HG03095 (cell line): ENCODE results near the gene GPR39.
"Not testable (repeated sequence)": the region's sequence is repeated elsewhere in the genome, so short reads cannot be mapped to it uniquely, and the experiment has no call there.

ENCODE experiments used
- ATAC-seq: cut with Tn5 transposase; IDR thresholded peaks from one replicate; pipeline ENCODE4 v1.9.1; 2021; ENCODE audit warnings: moderate library complexity; ENCODE audit not compliant: unreplicated experiment

The GPR39 gene

GRCh38 chr2:132488491-132488890 lies 71.9 kb downstream of the GPR39 start:
- no peak for ATAC-seq

GRCh38 chr2:132489150-132489549 lies 72.5 kb downstream of the GPR39 start:
- no peak for ATAC-seq

GRCh38 chr2:132495881-132496280 lies 79.3 kb downstream of the GPR39 start:
- no peak for ATAC-seq

GRCh38 chr2:132496555-132496954 lies 80.0 kb downstream of the GPR39 start:
- ATAC-seq, result no peak

GRCh38 chr2:132497591-132497990 lies 81.0 kb downstream of the GPR39 start:
- no peak for ATAC-seq

GRCh38 chr2:132503701-132504100 lies 87.1 kb downstream of the GPR39 start:
- ATAC-seq, result no peak

- no peak for ATAC-seq
Measured at GRCh38 chr2:132515010-132515409, 98.4 kb downstream of the GPR39 start.

- ATAC-seq, result no peak
Measured at GRCh38 chr2:132517386-132517785, 100.8 kb downstream of the GPR39 start.

GRCh38 chr2:132518302-132518701 lies 101.7 kb downstream of the GPR39 start:
- ATAC-seq, result no peak

GRCh38 chr2:132519566-132519965 lies 103.0 kb downstream of the GPR39 start:
- no peak for ATAC-seq

GRCh38 chr2:132521341-132521740 lies 104.7 kb downstream of the GPR39 start:
- ATAC-seq, result no peak

- no peak for ATAC-seq
Measured at GRCh38 chr2:132522901-132523300, 106.3 kb downstream of the GPR39 start.

GRCh38 chr2:132537061-132537460 lies 120.5 kb downstream of the GPR39 start:
- ATAC-seq, result not testable (repeated sequence)

GRCh38 chr2:132538331-132538855 lies 121.8 kb downstream of the GPR39 start:
- ATAC-seq, result no peak

- no peak for ATAC-seq
Measured at GRCh38 chr2:132540166-132540565, 123.6 kb downstream of the GPR39 start.

GRCh38 chr2:132542953-132543569 lies 126.5 kb downstream of the GPR39 start:
- no peak for ATAC-seq

- ATAC-seq, result no peak
Measured at GRCh38 chr2:132544006-132544630, 127.5 kb downstream of the GPR39 start.

GRCh38 chr2:132547090-132547687 lies 130.6 kb downstream of the GPR39 start:
- peak; percentile 54 for ATAC-seq

- ATAC-seq, result no peak
Measured at GRCh38 chr2:132549935-132550670, 133.5 kb downstream of the GPR39 start.

GRCh38 chr2:132550946-132551345 lies 134.3 kb downstream of the GPR39 start:
- no peak for ATAC-seq

GRCh38 chr2:132557694-132558093 lies 141.1 kb downstream of the GPR39 start:
- no peak for ATAC-seq

GRCh38 chr2:132559326-132559725 lies 142.7 kb downstream of the GPR39 start:
- ATAC-seq, result no peak
